CD4-positive, alpha-beta memory T cell (primary cell): ENCODE measurements around the gene CNGB1. TPM values are rescaled to one million over a fixed set of nuclear protein-coding genes. Genes with fewer than 3 reads are reported as not detected.
A peak's percentile ranks its signal among the peaks of the same experiment; 100 is the strongest.
"Not testable (repeated sequence)": the region's sequence is repeated elsewhere in the genome, so short reads cannot be mapped to it uniquely, and the experiment has no call there.

Source experiments
- CTCF ChIA-PET: fragments of 350-600 bp; sonication (Branson Sonifier 250); formaldehyde crosslinking; loops from one replicate; lab custom pipeline; 2021; ENCODE audit warnings: inconsistent platforms; ENCODE audit not compliant: partially characterized antibody; lab: Charles Lee
- POLR2A ChIA-PET: fragments of 350-600 bp; sonication (Branson Sonifier 250); formaldehyde crosslinking; loops from one replicate; lab custom pipeline; 2021; ENCODE audit not compliant: partially characterized antibody; lab: Charles Lee
- DNase-seq, 5 donors: peaks; one replicate each; pipeline versions ENCODE4 v3.0.0 to v3.0.0-alpha.2; 2020 to 2022; ENCODE audit warnings: mixed read lengths in 1 of 5
- H3K27ac ChIP-seq: one replicate; pipeline ENCODE4 v1.7.0; 2013; ENCODE audit warnings: low read depth, low read length
- H3K27me3 ChIP-seq: 2 replicates; pipeline ENCODE4 v1.7.0; 2013; ENCODE audit warnings: mild to moderate bottlenecking, low read length, moderate library complexity; ENCODE audit not compliant: insufficient read depth
- H3K36me3 ChIP-seq: 2 replicates; pipeline ENCODE4 v1.7.0; 2013; ENCODE audit warnings: mild to moderate bottlenecking, low read length, moderate library complexity; ENCODE audit not compliant: insufficient read depth
- H3K4me1 ChIP-seq: 2 replicates; pipeline ENCODE4 v1.7.0; 2013; ENCODE audit warnings: mild to moderate bottlenecking, low read length, moderate library complexity; ENCODE audit not compliant: insufficient read depth
- H3K4me3 ChIP-seq, 2 donors: one replicate each; pipeline ENCODE4 v1.7.0; 2013; ENCODE audit warnings: low read length in 2 of 2, mild to moderate bottlenecking in 1 of 2
- H3K9me3 ChIP-seq, 2 donors: one replicate each; pipeline ENCODE4 v1.7.0; 2013; ENCODE audit warnings: low read length in 2 of 2, control low read depth in 1 of 2; ENCODE audit not compliant: control insufficient read depth in 1 of 2
- H3K27ac Mint-ChIP-seq, 7 donors: one replicate each; pipeline ENCODE4 v1.8.0; 2020 to 2021; ENCODE audit warnings: mixed read lengths in 7 of 7, mild to moderate bottlenecking in 6 of 7, inconsistent platforms in 3 of 7, moderate library complexity in 3 of 7
- H3K27me3 Mint-ChIP-seq, 2 donors: one replicate each; pipeline ENCODE4 v1.8.0; 2020 to 2021; ENCODE audit warnings: mixed read lengths in 2 of 2
- H3K36me3 Mint-ChIP-seq, 2 donors: one replicate each; pipeline ENCODE4 v1.8.0; 2020 to 2021; ENCODE audit warnings: mixed read lengths in 2 of 2, inconsistent platforms in 1 of 2, mild to moderate bottlenecking in 1 of 2
- H3K4me1 Mint-ChIP-seq, 4 donors: one replicate each; pipeline ENCODE4 v1.8.0; 2020 to 2021; ENCODE audit warnings: mixed read lengths in 4 of 4, mild to moderate bottlenecking in 1 of 4
- H3K4me3 Mint-ChIP-seq, 8 donors: one replicate each; pipeline ENCODE4 v1.8.0; 2020 to 2021; ENCODE audit warnings: mixed read lengths in 8 of 8, mild to moderate bottlenecking in 7 of 8, moderate library complexity in 6 of 8, inconsistent platforms in 3 of 8
- H3K9me3 Mint-ChIP-seq, 8 donors: one replicate each; pipeline ENCODE4 v1.8.0; 2020 to 2021; ENCODE audit warnings: mixed read lengths in 8 of 8, mild to moderate bottlenecking in 5 of 8, inconsistent platforms in 3 of 8, moderate library complexity in 1 of 8
- intact Hi-C: fragments of 100-400 bp; cut with micrococcal nuclease; formaldehyde crosslinking; loops from one replicate; pipeline ENCODE4 v1.15.1; 2023
- polyA plus RNA-seq, 2 donors: library from polyadenylated mRNA; unstranded; fragments of 300-500 nt; fragmentation: Illumina TruSeq; gene quantifications; one replicate each; pipeline ENCODE4 v1.2.3, GENCODE V29; 2021
- total RNA-seq, 2 experiments: library from RNA; stranded (reverse); gene quantifications; one replicate each; pipeline ENCODE4 v1.2.3, GENCODE V29; 2021

Gene CNGB1
- total and polyA plus RNA-seq, 4 experiments from 2014 or later = not detected

GRCh38 chr16:57978070-57978465 lies 7.1 kb upstream of the CNGB1 start:
- H3K4me3 Mint-ChIP-seq, H3K27me3 Mint-ChIP-seq, H3K4me1 Mint-ChIP-seq, H3K36me3 ChIP-seq, H3K9me3 Mint-ChIP-seq, DNase-seq, POLR2A ChIA-PET, H3K9me3 ChIP-seq, H3K4me3 ChIP-seq, H3K4me1 ChIP-seq, intact Hi-C loops, H3K36me3 Mint-ChIP-seq, H3K27ac ChIP-seq, H3K27me3 ChIP-seq, CTCF ChIA-PET: not testable (repeated sequence)
- peak overlapping the region in 1 of 7 donors; percentile 12 for H3K27ac Mint-ChIP-seq

GRCh38 chr16:57977418-57978069 lies 6.6 kb upstream of the CNGB1 start:
- no peak overlapping the region for H3K4me3 ChIP-seq
- Mint-ChIP-seq H3K4me1 (no peaks in the 10 kb centered on the region), H3K36me3 (no peaks in the 10 kb centered on the region), H3K27me3 (no peaks in the 10 kb centered on the region), H3K27ac (no peak overlapping the region), H3K9me3 (no peaks in the 10 kb centered on the region), H3K4me3 (no peak overlapping the region)
- no peaks in the 10 kb centered on the region for H3K27me3 ChIP-seq
- no peaks in the 10 kb centered on the region for H3K36me3 ChIP-seq
- CTCF ChIA-PET = interaction anchor here (1.0 to 1.2 kb wide), 2 partner anchors 11 to 21 kb away, joined by 3 read pairs; no protein-coding TSS in a partner anchor
- no peak for DNase-seq
- H3K9me3 ChIP-seq = no peaks in the 10 kb centered on the region
- no peak overlapping the region for H3K27ac ChIP-seq
- intact Hi-C loops = no loop called here
- H3K4me1 ChIP-seq = no peaks in the 10 kb centered on the region
- POLR2A ChIA-PET = no interaction called here

GRCh38 chr16:57976331-57976796 lies 5.4 kb upstream of the CNGB1 start:
- Histone ChIP-seq H3K9me3 (no peaks in the 10 kb centered on the region), H3K27me3 (no peaks in the 10 kb centered on the region), H3K4me3 (no peak overlapping the region), H3K36me3 (no peaks in the 10 kb centered on the region), H3K27ac (no peak overlapping the region), H3K4me1 (no peaks in the 10 kb centered on the region)
- no peaks in the 10 kb centered on the region for H3K36me3 Mint-ChIP-seq
- intact Hi-C loops = no loop called here
- no peak for DNase-seq
- no peaks in the 10 kb centered on the region for H3K9me3 Mint-ChIP-seq
- no peak overlapping the region for H3K27ac Mint-ChIP-seq
- ChIA-PET CTCF (interaction anchor here (1.0 to 1.2 kb wide), 2 partner anchors 10 to 22 kb away, joined by 3 read pairs; no protein-coding TSS in a partner anchor), POLR2A (no interaction called here)
- no peaks in the 10 kb centered on the region for H3K27me3 Mint-ChIP-seq
- no peak overlapping the region for H3K4me3 Mint-ChIP-seq
- no peaks in the 10 kb centered on the region for H3K4me1 Mint-ChIP-seq

GRCh38 chr16:57972306-57972705 lies 1.4 kb upstream of the CNGB1 start:
- intact Hi-C loops = no loop called here

GRCh38 chr16:57971848-57972247 lies 920 bp upstream of the CNGB1 start:
- CTCF ChIA-PET = interaction anchor here (0.7 to 0.9 kb wide), 2 partner anchors 8 to 48 kb away, joined by 3 read pairs; no protein-coding TSS in a partner anchor
- Histone ChIP-seq H3K27me3 (no peaks in the 10 kb centered on the region), H3K27ac (no peak overlapping the region), H3K4me1 (no peaks in the 10 kb centered on the region), H3K9me3 (no peaks in the 10 kb centered on the region), H3K4me3 (no peak overlapping the region), H3K36me3 (no peaks in the 10 kb centered on the region)
- H3K9me3 Mint-ChIP-seq = no peaks in the 10 kb centered on the region
- intact Hi-C loops = no loop called here
- no peaks in the 10 kb centered on the region for H3K36me3 Mint-ChIP-seq
- DNase-seq = no peak
- H3K27ac Mint-ChIP-seq = peak overlapping the region in 2 of 7 donors; percentile 61 to 62
- POLR2A ChIA-PET = no interaction called here
- H3K4me3 Mint-ChIP-seq = no peak overlapping the region
- no peaks in the 10 kb centered on the region for H3K4me1 Mint-ChIP-seq
- H3K27me3 Mint-ChIP-seq = no peaks in the 10 kb centered on the region

More at GRCh38 chr16:57972306-57972705, 1.4 kb upstream of the CNGB1 start:
- H3K4me1 Mint-ChIP-seq = no peaks in the 10 kb centered on the region
- no peaks in the 10 kb centered on the region for H3K36me3 Mint-ChIP-seq
- Histone ChIP-seq H3K36me3 (no peaks in the 10 kb centered on the region), H3K27me3 (no peaks in the 10 kb centered on the region), H3K4me3 (no peak overlapping the region), H3K4me1 (no peaks in the 10 kb centered on the region), H3K27ac (no peak overlapping the region), H3K9me3 (no peaks in the 10 kb centered on the region)
- H3K9me3 Mint-ChIP-seq = no peaks in the 10 kb centered on the region
- POLR2A ChIA-PET = no interaction called here
- CTCF ChIA-PET = interaction anchor here (0.7 to 0.9 kb wide), 2 partner anchors 9 to 47 kb away, joined by 3 read pairs; no protein-coding TSS in a partner anchor
- no peak overlapping the region for H3K4me3 Mint-ChIP-seq
- DNase-seq = no peak
- H3K27ac Mint-ChIP-seq = peak overlapping the region in 1 of 7 donors; percentile 68
- no peaks in the 10 kb centered on the region for H3K27me3 Mint-ChIP-seq

GRCh38 chr16:57970319-57970718 lies 609 bp downstream of the CNGB1 start:
- intact Hi-C loops = no loop called here
- Mint-ChIP-seq H3K4me3 (no peak overlapping the region), H3K9me3 (no peaks in the 10 kb centered on the region), H3K36me3 (no peaks in the 10 kb centered on the region), H3K4me1 (no peaks in the 10 kb centered on the region), H3K27ac (no peak overlapping the region), H3K27me3 (no peaks in the 10 kb centered on the region)
- POLR2A ChIA-PET = no interaction called here
- Histone ChIP-seq H3K27ac (no peak overlapping the region), H3K36me3 (no peaks in the 10 kb centered on the region), H3K4me1 (no peaks in the 10 kb centered on the region), H3K4me3 (no peak overlapping the region), H3K9me3 (no peaks in the 10 kb centered on the region), H3K27me3 (no peaks in the 10 kb centered on the region)
- DNase-seq = no peak
- CTCF ChIA-PET = no interaction called here

GRCh38 chr16:57969451-57970123 lies 1.3 kb downstream of the CNGB1 start:
- ChIA-PET CTCF (no interaction called here), POLR2A (no interaction called here)
- H3K4me1 ChIP-seq = no peaks in the 10 kb centered on the region
- Mint-ChIP-seq H3K4me1 (no peaks in the 10 kb centered on the region), H3K4me3 (no peak overlapping the region), H3K27me3 (no peaks in the 10 kb centered on the region), H3K9me3 (peaks cover 0 to 2% (median 0%) of the 10 kb centered on the region in 8 donors), H3K36me3 (no peaks in the 10 kb centered on the region), H3K27ac (no peak overlapping the region)
- H3K9me3 ChIP-seq = no peaks in the 10 kb centered on the region
- H3K27me3 ChIP-seq = no peaks in the 10 kb centered on the region
- intact Hi-C loops = no loop called here
- no peak for DNase-seq
- no peaks in the 10 kb centered on the region for H3K36me3 ChIP-seq
- no peak overlapping the region for H3K4me3 ChIP-seq
- no peak overlapping the region for H3K27ac ChIP-seq
